Panc1 (cell line): ENCODE results near the gene KIRREL3.

Source experiments
- CTCF ChIP-seq: fragments of 450-650 bp; IDR thresholded peaks from 2 replicates; pipeline ENCODE4 v1.5.1; 2017; ENCODE audit warnings: mild to moderate bottlenecking
- POLR2AphosphoS5 ChIP-seq: IDR thresholded peaks from 2 replicates; pipeline ENCODE4 v1.6.1; 2012; ENCODE audit warnings: mild to moderate bottlenecking, low read depth, low read length, moderate library complexity
- REST ChIP-seq, 2 experiments: IDR thresholded peaks; 2 replicates each; pipeline ENCODE4 v1.6.1; 2011 to 2012; ENCODE audit warnings: low read depth in 2 of 2, control low read depth in 1 of 2, low read length in 1 of 2, mild to moderate bottlenecking in 1 of 2, moderate library complexity in 1 of 2; ENCODE audit not compliant: insufficient read depth in 1 of 2
- SIN3A ChIP-seq: IDR thresholded peaks from 2 replicates; pipeline ENCODE4 v1.6.1; 2012; ENCODE audit warnings: low read depth, mild to moderate bottlenecking, low read length, moderate library complexity, borderline replicate concordance; ENCODE audit not compliant: insufficient read depth
- TCF7L2 ChIP-seq: IDR thresholded peaks from 2 replicates; pipeline ENCODE4 v1.6.1; 2011; ENCODE audit warnings: mild to moderate bottlenecking, low read depth, low read length, inconsistent platforms

GRCh38 chr11:126404367-126404766 is 596.2 kb downstream of the KIRREL3 start:
- no peak for TF ChIP-seq CTCF
- no peak for TF ChIP-seq SIN3A
- no peak for TF ChIP-seq TCF7L2
- TF ChIP-seq POLR2AphosphoS5, result no peak
- TF ChIP-seq REST (IDR thresholded peaks at IDR 0.05; ENCODE audit: insufficient read depth in 1 of 2, low read depth in 2 of 2, low read length in 1 of 2), result no peak
